Muscle layer of colon (tissue), 2 donors: ENCODE data around the gene TARBP2.
"Not testable (repeated sequence)": the region's sequence is repeated elsewhere in the genome, so short reads cannot be mapped to it uniquely, and the experiment has no call there.

ENCODE experiments used
- H3K27ac ChIP-seq: one replicate; pipeline ENCODE4 v1.7.0; 2013; ENCODE audit warnings: low read depth, mild to moderate bottlenecking, low read length, moderate library complexity
- H3K27me3 ChIP-seq, 2 donors: one replicate each; pipeline ENCODE4 v1.7.0; 2013; ENCODE audit warnings: low read length in 2 of 2, mild to moderate bottlenecking in 2 of 2; ENCODE audit not compliant: insufficient read depth in 2 of 2, control insufficient read depth in 1 of 2
- H3K36me3 ChIP-seq: one replicate; pipeline ENCODE4 v1.7.0; 2013; ENCODE audit warnings: mild to moderate bottlenecking, low read length; ENCODE audit not compliant: insufficient read depth
- H3K4me1 ChIP-seq: one replicate; pipeline ENCODE4 v1.7.0; 2013; ENCODE audit warnings: mild to moderate bottlenecking, low read length; ENCODE audit not compliant: insufficient read depth
- H3K4me3 ChIP-seq, 2 donors: one replicate each; pipeline ENCODE4 v1.7.0; 2013; ENCODE audit warnings: low read length in 2 of 2, low read depth in 1 of 2, mild to moderate bottlenecking in 1 of 2, moderate library complexity in 1 of 2
- H3K9ac ChIP-seq: one replicate; pipeline ENCODE4 v1.7.0; 2013; ENCODE audit warnings: low read length
- H3K9me3 ChIP-seq: one replicate; pipeline ENCODE4 v1.7.0; 2013; ENCODE audit warnings: mild to moderate bottlenecking, low read length
- donor health status: abdominal sarcoma.
- donor health status: Adenocarcinoma of cecum.

Gene TARBP2

DNA sequence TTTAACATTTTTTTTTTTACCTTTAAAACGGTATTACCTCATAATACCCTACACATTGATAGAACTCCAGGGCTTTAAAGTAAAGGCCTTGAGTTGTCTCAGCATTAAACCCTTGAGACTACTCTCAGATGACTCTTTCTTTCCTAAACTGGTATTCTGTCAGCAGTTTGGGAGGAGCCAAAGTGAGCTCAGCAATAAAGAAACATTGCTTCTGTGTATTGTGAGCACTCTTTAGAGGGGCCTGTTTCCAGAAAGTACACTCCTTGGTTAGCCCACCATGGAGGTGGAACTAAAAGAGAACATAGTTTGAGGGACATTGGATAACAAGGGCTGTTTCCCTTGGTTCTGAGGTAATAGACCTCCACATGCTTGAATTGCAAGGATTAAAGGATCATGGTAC is 22.2 kb upstream of the TARBP2 start:
- peaks cover 14% of the 10 kb centered on the region for H3K4me1 ChIP-seq
- H3K27ac ChIP-seq, result no peak overlapping the region
- H3K27me3 ChIP-seq, result no peaks in the 10 kb centered on the region
- peaks cover 83% of the 10 kb centered on the region for H3K36me3 ChIP-seq
- H3K9ac ChIP-seq, result no peak overlapping the region
- no peak overlapping the region for H3K4me3 ChIP-seq
- H3K9me3 ChIP-seq, result no peaks in the 10 kb centered on the region

DNA sequence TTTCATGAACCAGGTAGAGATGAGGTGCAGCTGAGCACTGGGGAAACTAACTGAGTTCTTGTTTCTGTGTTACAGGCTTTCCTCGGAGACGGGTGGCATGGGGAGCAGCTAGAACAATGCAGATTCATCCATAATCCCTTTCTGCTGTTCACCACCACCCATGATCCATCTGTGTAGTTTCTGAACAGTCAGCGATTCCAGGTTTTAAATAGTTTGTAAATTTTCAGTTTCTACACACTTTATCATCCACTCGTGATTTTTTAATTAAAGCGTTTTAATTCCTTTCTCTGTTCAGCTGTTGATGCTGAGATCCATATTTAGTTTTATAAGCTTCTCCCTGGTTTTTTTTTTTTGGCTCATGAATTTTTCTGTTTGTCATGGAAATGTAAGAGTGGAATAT is 21.8 kb upstream of the TARBP2 start:
- Histone ChIP-seq H3K9me3 (no peaks in the 10 kb centered on the region), H3K27ac (no peak overlapping the region), H3K9ac (no peak overlapping the region), H3K36me3 (peaks cover 83% of the 10 kb centered on the region), H3K27me3 (no peaks in the 10 kb centered on the region), H3K4me1 (peaks cover 14% of the 10 kb centered on the region), H3K4me3 (no peak overlapping the region)

DNA sequence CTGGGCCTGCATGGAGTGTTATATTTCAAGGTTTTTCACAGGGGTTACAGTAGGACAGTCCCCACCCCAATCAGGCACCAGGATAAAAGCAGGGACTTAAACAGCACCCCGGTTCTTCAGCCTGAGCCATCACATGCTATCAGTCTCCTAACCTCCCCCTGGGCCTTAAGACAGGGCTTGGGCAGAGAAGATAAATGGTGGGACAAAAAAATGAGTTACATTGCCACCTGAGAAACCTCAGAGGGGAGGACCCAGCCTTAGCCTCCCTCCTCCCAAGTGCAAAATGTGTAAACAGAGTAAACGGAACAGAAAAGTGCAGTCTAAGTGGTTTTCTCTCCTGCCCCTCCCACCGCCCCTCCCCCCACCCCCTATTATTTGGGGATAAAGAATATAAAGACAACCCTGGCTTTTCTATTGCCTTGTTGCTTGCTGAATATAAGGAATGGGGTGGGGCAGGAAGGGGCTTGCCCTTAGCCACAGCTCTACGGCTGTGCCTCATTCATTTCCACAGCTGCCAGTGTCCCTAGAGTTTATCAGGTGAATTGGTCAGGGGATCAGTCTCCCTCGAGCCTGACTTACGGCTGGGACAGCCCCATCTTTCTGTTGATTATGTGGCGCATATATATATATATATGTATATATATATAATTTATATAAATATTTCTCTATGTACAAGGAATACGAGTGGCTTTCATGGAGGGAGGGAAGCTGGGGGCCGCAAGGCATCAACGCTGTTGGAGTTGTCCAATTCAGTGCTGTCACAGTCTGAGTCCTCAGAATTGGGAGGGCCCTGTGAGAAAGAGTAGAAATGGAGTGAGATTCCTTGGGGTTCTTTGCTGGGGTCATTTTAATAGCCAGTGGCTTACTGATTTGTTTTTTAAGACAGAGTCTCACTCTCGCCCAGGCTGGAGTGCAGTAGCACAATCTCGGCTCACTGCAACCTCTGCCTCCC is 20.3 kb upstream of the TARBP2 start:
- Histone ChIP-seq H3K36me3 (peaks cover 82% of the 10 kb centered on the region), H3K27ac (no peak overlapping the region), H3K9ac (no peak overlapping the region)

GRCh38 chr12:53481458-53481857 is 19.6 kb upstream of the TARBP2 start:
- peaks cover 82% of the 10 kb centered on the region for H3K36me3 ChIP-seq
- H3K27me3 ChIP-seq, H3K27ac ChIP-seq, H3K4me1 ChIP-seq, H3K9me3 ChIP-seq, H3K9ac ChIP-seq, H3K4me3 ChIP-seq: not testable (repeated sequence)

More for the DNA sequence above, 20.3 kb upstream of the TARBP2 start:
- no peaks in the 10 kb centered on the region for H3K9me3 ChIP-seq
- peaks cover 3% of the 10 kb centered on the region for H3K4me1 ChIP-seq
- no peaks in the 10 kb centered on the region for H3K27me3 ChIP-seq
- no peak overlapping the region for H3K4me3 ChIP-seq

DNA sequence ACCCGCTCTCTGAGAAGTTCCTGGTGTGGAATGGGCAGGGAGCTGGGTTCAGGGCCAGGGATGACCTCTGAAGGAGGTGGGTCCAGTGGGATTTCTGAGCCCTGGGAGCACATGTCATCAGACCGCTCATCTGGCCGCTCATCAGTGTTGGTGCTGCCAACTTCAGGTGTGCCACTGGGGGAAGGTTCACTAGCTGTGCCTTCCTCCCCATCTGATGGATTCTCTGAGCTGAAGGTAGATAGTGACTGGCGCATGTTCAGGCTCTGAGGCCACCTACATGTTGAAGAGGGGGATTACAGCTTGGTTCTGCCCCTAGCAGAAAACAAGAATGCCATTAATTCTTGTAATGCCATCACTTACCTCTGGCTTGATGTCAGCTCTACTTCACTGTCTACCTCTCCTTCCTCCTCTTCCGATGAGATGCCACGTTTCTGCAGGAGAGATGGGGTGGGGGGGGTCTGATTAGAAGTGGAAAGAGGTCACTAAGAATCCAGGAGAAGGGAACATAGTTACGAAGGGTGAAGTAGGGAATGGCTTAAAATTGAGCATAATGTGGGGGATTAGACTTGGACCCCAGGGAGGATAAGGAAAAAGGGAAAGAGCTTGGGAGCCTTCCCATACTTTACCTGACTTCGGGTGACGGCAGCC is 19.0 kb upstream of the TARBP2 start:
- Histone ChIP-seq H3K9me3 (no peaks in the 10 kb centered on the region), H3K4me3 (no peak overlapping the region), H3K36me3 (peaks cover 80% of the 10 kb centered on the region), H3K9ac (no peak overlapping the region), H3K27ac (no peak overlapping the region), H3K4me1 (no peaks in the 10 kb centered on the region), H3K27me3 (no peaks in the 10 kb centered on the region)

DNA sequence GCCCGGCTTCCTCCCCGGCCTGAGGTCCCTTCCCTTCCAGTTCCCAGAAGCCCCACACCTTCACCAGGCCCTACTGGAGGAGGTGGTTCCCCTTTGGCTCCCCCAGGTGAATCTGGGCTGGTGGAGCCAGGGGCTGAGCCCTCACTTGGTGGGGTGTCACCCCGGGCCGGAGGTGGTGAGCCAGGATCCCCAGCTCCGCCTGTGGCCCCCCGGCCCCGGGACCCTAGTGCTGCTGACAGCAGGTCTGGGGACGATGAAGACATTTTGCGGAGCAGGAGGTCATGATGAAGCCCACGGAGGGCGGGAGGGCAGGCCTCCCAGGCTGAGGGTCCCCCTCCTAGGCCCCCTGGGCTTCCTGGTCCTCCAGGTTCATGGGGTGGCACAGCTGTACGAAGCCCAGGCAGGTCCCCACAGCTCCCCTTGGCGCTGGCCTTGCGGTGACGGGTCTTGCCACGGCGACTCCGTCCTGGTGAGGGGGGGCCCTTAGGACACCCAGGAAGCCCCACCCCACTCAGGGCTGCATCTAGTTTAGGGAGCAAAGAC is 18.4 kb upstream of the TARBP2 start:
- Histone ChIP-seq H3K4me3 (no peak overlapping the region), H3K36me3 (peaks cover 77% of the 10 kb centered on the region), H3K9ac (no peak overlapping the region), H3K9me3 (no peaks in the 10 kb centered on the region), H3K4me1 (no peaks in the 10 kb centered on the region), H3K27me3 (no peaks in the 10 kb centered on the region), H3K27ac (no peak overlapping the region)

GRCh38 chr12:53483225-53483978 is 17.7 kb upstream of the TARBP2 start:
- no peaks in the 10 kb centered on the region for H3K27me3 ChIP-seq
- H3K9me3 ChIP-seq, result no peaks in the 10 kb centered on the region
- H3K36me3 ChIP-seq, result peaks cover 71% of the 10 kb centered on the region
- no peak overlapping the region for H3K27ac ChIP-seq
- no peak overlapping the region for H3K4me3 ChIP-seq
- H3K4me1 ChIP-seq, result no peaks in the 10 kb centered on the region
- H3K9ac ChIP-seq, result no peak overlapping the region

DNA sequence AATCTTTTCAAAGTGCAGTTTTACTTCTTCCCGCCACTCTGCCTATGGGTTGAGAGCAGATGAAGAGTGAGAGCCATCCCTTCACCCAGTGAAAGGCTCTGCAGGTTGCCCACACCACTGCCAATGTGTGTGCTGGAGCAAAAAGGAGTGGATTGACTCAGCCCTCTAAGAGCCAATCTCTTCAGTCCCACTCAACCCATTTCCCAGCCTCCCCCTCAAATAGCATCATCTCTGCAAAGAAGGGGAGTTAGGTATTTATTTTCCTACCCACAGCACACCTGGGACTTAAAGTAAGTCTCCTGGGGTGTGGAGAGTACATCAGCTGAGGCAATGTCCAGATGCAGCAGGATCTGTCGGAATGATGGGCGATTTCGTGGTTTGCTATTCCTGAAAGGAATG is 17.1 kb upstream of the TARBP2 start:
- Histone ChIP-seq H3K36me3 (peaks cover 67% of the 10 kb centered on the region), H3K27ac (no peak overlapping the region), H3K27me3 (no peaks in the 10 kb centered on the region), H3K9ac (no peak overlapping the region), H3K4me3 (no peak overlapping the region), H3K4me1 (no peaks in the 10 kb centered on the region), H3K9me3 (no peaks in the 10 kb centered on the region)

- Histone ChIP-seq H3K36me3 (peaks cover 58% of the 10 kb centered on the region), H3K27ac (no peak overlapping the region)
Measured at GRCh38 chr12:53484686-53485575, 16.2 kb upstream of the TARBP2 start.

DNA sequence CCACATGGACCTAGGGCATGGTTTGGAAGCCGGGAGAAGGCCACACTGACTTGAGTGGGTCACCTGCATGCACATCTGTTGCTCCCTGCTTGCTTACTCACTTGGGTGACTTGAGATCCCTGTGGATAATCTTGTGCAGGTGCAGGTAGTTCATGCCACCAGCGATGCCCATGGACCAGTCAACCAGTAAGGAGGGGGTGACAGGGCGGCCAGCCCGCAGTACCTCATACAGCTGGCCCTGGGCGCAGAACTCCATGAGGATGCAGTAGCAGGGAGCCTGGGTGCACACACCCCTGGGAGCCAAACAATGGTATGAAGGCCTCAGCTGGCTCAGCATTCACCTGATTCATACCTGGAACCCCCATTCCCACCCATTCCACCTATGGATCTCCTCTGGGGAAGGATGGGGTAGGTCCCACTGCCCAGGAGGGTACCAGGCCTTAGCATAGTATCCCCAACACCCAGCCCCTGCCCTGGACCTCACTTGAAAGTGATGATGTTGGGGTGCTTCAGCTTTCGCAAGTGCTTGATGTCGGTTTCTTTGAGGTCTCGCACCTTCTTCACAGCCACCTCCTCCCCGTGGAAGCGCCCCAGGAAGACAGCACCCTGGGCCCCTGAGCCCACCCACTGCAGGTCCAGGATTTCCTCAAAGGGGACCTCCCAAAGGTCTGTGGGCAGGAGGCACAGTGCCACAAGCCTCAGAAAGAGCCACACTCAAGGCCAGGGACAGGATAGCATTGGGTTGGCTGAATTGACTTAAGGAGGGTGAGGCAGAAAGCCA is 14.9 kb upstream of the TARBP2 start:
- no peak overlapping the region for H3K27ac ChIP-seq

More at GRCh38 chr12:53484686-53485575, 16.2 kb upstream of the TARBP2 start:
- H3K4me1 ChIP-seq, result no peaks in the 10 kb centered on the region
- no peaks in the 10 kb centered on the region for H3K27me3 ChIP-seq
- H3K4me3 ChIP-seq, result no peak overlapping the region
- no peaks in the 10 kb centered on the region for H3K9me3 ChIP-seq
- no peak overlapping the region for H3K9ac ChIP-seq

More for the DNA sequence above, 14.9 kb upstream of the TARBP2 start:
- no peaks in the 10 kb centered on the region for H3K9me3 ChIP-seq
- peaks cover 50% of the 10 kb centered on the region for H3K36me3 ChIP-seq
- no peaks in the 10 kb centered on the region for H3K4me1 ChIP-seq
- no peaks in the 10 kb centered on the region for H3K27me3 ChIP-seq
- no peak overlapping the region for H3K4me3 ChIP-seq
- no peak overlapping the region for H3K9ac ChIP-seq
